ENCODE measurements around the gene SKIDA1. TPM values are rescaled to one million over a fixed set of nuclear protein-coding genes. Genes with fewer than 3 reads are reported as not detected.
A peak's percentile ranks its signal among the peaks of the same experiment; 100 is the strongest.

The SKIDA1 gene
- total RNA-seq, 1 experiment from 2014 or later, result 9.4 TPM

DNA sequence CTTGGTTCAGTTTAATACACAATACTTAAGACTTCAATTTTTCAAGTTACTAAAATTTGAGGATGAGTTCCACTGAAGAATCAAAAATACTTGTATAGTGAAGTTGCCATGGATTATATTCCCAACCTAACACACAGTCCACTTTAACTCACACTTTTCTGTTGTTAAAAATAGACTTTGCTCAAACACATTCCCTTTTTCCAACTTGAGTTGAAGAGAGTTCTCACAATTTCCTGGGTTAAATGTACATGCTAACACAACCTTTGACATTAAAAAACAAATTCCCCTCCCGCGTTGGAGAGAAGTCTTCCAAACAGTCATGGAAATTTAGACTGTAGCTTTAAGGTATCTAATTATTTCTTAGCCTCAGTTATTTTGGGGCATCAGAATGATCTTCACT lies 27.1 kb downstream of the SKIDA1 start:
- no peaks in the 10 kb centered on the region for H3K9me3 Mint-ChIP-seq
- peaks cover 66% of the 10 kb centered on the region for H3K4me1 Mint-ChIP-seq
- TF ChIP-seq AR (CRISPR knock-in tag; IDR thresholded peaks at IDR 0.05) (no peak), TEAD4 (CRISPR knock-in tag; IDR thresholded peaks at IDR 0.05) (no peak), ETV6 (CRISPR knock-in tag; IDR thresholded peaks at IDR 0.05) (no peak)
- ATAC-seq (no peak), DNase-seq (ENCODE audit: low spot score) (no peak)
- ChIA-PET POLR2A (interaction anchor here (1.5 to 6.1 kb wide), 4 partner anchors 11 to 253 kb away, joined by 3 to 103 read pairs (median 34); partner anchors contain the start of gene SKIDA1), CTCF (interaction anchor here (1.1 to 5.9 kb wide), 3 partner anchors 10 to 234 kb away, joined by 3 to 84 read pairs (median 35); no protein-coding TSS in a partner anchor)
- H3K27ac Mint-ChIP-seq, result no peak overlapping the region
- H3K27me3 Mint-ChIP-seq (ENCODE audit: low read depth), result peaks cover 41% of the 10 kb centered on the region
- 0 out of 2 replicates have a peak, but pooled peaks cover 2% of the 10 kb centered on the region for H3K36me3 Mint-ChIP-seq
- H3K4me3 Mint-ChIP-seq, result peak overlapping the region; percentile 80

- DNase-seq (ENCODE audit: low spot score) (peak; percentile 82), ATAC-seq (peak; percentile 25)
- H3K9me3 Mint-ChIP-seq, result no peaks in the 10 kb centered on the region
- H3K4me1 Mint-ChIP-seq, result peaks cover 63% of the 10 kb centered on the region
- H3K4me3 Mint-ChIP-seq, result peak overlapping the region; percentile 80
- CTCF ChIA-PET, result interaction anchor here (0.5 to 5.9 kb wide), 16 partner anchors 11 to 682 kb away, joined by 3 to 84 read pairs (median 6); partner anchors contain the start of genes DNAJC1 and SKIDA1
- POLR2A ChIA-PET, result interaction anchor here (0.6 to 6.1 kb wide), 11 partner anchors 12 to 1130 kb away, joined by 3 to 103 read pairs (median 8); partner anchors contain the start of gene SKIDA1
- H3K36me3 Mint-ChIP-seq, result 0 out of 2 replicates have a peak, but pooled peaks cover 2% of the 10 kb centered on the region
- H3K27ac Mint-ChIP-seq, result peak overlapping the region; percentile 60; the same call in 1 of the 2 replicates
- peaks cover 41% of the 10 kb centered on the region for H3K27me3 Mint-ChIP-seq (ENCODE audit: low read depth)
- TF ChIP-seq AR (CRISPR knock-in tag; IDR thresholded peaks at IDR 0.05), result no peak
- TF ChIP-seq ZNF219 (CRISPR knock-in tag; IDR thresholded peaks at IDR 0.05; ENCODE audit: borderline replicate concordance), result no peak
- TF ChIP-seq, protein P1, sequence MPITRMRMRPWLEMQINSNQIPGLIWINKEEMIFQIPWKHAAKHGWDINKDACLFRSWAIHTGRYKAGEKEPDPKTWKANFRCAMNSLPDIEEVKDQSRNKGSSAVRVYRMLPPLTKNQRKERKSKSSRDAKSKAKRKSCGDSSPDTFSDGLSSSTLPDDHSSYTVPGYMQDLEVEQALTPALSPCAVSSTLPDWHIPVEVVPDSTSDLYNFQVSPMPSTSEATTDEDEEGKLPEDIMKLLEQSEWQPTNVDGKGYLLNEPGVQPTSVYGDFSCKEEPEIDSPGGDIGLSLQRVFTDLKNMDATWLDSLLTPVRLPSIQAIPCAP (CRISPR knock-in tag; IDR thresholded peaks at IDR 0.05), result no peak
- no peak for TF ChIP-seq ZNF281 (CRISPR knock-in tag; IDR thresholded peaks at IDR 0.05)
- TF ChIP-seq, protein P2, sequence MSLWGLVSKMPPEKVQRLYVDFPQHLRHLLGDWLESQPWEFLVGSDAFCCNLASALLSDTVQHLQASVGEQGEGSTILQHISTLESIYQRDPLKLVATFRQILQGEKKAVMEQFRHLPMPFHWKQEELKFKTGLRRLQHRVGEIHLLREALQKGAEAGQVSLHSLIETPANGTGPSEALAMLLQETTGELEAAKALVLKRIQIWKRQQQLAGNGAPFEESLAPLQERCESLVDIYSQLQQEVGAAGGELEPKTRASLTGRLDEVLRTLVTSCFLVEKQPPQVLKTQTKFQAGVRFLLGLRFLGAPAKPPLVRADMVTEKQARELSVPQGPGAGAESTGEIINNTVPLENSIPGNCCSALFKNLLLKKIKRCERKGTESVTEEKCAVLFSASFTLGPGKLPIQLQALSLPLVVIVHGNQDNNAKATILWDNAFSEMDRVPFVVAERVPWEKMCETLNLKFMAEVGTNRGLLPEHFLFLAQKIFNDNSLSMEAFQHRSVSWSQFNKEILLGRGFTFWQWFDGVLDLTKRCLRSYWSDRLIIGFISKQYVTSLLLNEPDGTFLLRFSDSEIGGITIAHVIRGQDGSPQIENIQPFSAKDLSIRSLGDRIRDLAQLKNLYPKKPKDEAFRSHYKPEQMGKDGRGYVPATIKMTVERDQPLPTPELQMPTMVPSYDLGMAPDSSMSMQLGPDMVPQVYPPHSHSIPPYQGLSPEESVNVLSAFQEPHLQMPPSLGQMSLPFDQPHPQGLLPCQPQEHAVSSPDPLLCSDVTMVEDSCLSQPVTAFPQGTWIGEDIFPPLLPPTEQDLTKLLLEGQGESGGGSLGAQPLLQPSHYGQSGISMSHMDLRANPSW (CRISPR knock-in tag; conservative IDR thresholded peaks at IDR 0.05; ENCODE audit: low read depth), result no peak
- TF ChIP-seq RELA (CRISPR knock-in tag; IDR thresholded peaks at IDR 0.05; ENCODE audit: borderline replicate concordance), result no peak
- TF ChIP-seq ZNF423 (CRISPR knock-in tag; IDR thresholded peaks at IDR 0.05), result peak; percentile 45; the same call in 1 of the 2 replicates
- no peak for TF ChIP-seq ZNF121 (CRISPR knock-in tag; IDR thresholded peaks at IDR 0.05)
- TF ChIP-seq SP1 (CRISPR knock-in tag; conservative IDR thresholded peaks at IDR 0.05), result no peak; the same call in 1 of the 2 replicates
- no peak for TF ChIP-seq NR2C2 (CRISPR knock-in tag; IDR thresholded peaks at IDR 0.05)
- 0 out of 2 replicates have a peak, but pooled peaks have one; percentile 32 for TF ChIP-seq ESRRA (CRISPR knock-in tag; IDR thresholded peaks at IDR 0.05; ENCODE audit: borderline replicate concordance)
- TF ChIP-seq NFYB (CRISPR knock-in tag; conservative IDR thresholded peaks at IDR 0.05; ENCODE audit: low read depth), result no peak
- no peak for TF ChIP-seq ZNF232 (CRISPR knock-in tag; IDR thresholded peaks at IDR 0.05)
- no peak for TF ChIP-seq KAT7 (CRISPR knock-in tag; IDR thresholded peaks at IDR 0.05; ENCODE audit: borderline replicate concordance)
- TF ChIP-seq ZMAT4 (CRISPR knock-in tag; IDR thresholded peaks at IDR 0.05), result no peak
- no peak for TF ChIP-seq SMAD4 (CRISPR knock-in tag; IDR thresholded peaks at IDR 0.05)
- TF ChIP-seq TEAD1 (CRISPR knock-in tag; IDR thresholded peaks at IDR 0.05), result no peak; the same call in 1 of the 2 replicates
- peak; percentile 55; the same call in 1 of the 2 replicates for TF ChIP-seq GABPB1 (CRISPR knock-in tag; IDR thresholded peaks at IDR 0.05)
- no peak; the same call in 1 of the 2 replicates for TF ChIP-seq NFE2L1 (CRISPR knock-in tag; IDR thresholded peaks at IDR 0.05)
These were observed 28.2 kb downstream of the SKIDA1 start for GRCh38 chr10:21497177-21497807.
